GM12873 (cell line): Measurements from ENCODE around the gene TEX35.

Source experiments
- TF ChIP-seq, protein P1 (sequence below): IDR thresholded peaks from 2 replicates; pipeline ENCODE4 v1.5.1; 2012; ENCODE audit warnings: low read depth, mild to moderate bottlenecking, moderate library complexity, low read length, control low read depth; ENCODE audit not compliant: insufficient read depth; ENCODE audit errors: missing control alignments

TEX35 gene

DNA sequence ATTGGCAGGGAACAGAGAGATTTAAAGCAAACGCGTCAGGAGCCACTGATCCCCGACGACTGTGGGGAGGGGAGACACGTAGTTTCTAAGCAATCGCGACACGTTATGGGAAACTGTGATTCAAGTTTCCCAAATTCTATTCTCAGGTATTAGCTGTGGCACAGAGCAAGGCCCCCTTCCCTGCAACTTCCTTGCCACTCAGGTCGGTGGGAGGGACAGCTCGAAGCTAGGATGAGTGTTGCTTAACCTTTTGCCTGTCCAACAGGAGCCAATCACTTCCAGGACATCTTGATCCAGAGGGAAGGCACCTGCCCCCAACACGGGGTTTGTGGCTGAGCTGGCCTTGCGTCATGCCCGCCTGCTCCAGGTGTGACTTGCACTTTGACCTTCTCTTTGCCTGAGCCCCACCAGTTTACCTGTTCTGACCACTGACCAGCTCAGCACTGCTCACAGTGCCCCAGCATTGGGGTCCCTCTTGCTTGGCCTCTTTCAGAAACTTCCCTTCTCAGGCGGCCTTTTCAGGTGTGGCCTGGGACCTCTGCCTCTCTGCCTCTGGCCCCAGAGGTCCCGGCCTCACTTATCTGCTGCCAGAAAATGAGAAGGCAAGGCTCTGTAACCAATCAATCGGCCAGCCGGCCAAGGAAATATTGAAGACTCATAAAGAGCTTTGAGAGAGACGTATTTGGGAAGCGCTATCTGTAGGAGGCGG is 24.6 kb downstream of the TEX35 start:
- TF ChIP-seq, protein P1, sequence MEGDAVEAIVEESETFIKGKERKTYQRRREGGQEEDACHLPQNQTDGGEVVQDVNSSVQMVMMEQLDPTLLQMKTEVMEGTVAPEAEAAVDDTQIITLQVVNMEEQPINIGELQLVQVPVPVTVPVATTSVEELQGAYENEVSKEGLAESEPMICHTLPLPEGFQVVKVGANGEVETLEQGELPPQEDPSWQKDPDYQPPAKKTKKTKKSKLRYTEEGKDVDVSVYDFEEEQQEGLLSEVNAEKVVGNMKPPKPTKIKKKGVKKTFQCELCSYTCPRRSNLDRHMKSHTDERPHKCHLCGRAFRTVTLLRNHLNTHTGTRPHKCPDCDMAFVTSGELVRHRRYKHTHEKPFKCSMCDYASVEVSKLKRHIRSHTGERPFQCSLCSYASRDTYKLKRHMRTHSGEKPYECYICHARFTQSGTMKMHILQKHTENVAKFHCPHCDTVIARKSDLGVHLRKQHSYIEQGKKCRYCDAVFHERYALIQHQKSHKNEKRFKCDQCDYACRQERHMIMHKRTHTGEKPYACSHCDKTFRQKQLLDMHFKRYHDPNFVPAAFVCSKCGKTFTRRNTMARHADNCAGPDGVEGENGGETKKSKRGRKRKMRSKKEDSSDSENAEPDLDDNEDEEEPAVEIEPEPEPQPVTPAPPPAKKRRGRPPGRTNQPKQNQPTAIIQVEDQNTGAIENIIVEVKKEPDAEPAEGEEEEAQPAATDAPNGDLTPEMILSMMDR: no peak

DNA sequence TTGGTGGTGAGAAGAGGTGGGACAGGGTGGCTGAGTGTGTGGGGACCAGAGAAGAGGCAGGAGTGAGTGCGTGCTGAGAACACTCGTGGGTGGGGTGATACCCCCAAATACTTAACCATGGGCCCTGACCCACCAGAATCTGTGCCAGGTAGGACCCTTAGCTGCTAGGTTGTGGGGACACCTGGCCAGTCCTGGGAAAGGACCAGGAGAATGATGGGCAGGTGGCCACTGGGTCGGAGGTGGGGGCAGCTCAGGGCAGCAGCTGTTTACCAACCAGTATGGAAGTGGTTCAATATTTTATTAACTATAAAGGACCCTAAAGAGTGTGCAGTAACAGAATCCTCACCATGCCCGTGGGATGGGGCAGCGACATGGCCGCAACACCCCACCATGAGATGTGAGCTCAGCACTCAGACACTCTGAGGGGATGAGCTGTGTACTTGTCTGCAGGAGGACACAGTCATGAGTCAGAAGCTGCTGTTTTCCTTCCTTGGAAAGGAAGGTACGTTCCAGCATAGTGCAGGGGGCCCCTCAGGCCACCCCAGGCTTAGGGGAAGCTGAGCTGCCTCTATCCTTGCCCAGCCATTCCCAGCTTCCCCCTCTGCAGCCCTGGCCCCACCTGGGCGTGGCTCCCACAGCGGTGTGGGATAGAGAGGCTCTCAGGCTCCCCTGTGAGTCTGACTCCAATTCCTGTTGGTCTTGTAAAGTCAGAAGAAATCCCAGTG is 25.4 kb downstream of the TEX35 start:
- TF ChIP-seq, protein P1: no peak

DNA sequence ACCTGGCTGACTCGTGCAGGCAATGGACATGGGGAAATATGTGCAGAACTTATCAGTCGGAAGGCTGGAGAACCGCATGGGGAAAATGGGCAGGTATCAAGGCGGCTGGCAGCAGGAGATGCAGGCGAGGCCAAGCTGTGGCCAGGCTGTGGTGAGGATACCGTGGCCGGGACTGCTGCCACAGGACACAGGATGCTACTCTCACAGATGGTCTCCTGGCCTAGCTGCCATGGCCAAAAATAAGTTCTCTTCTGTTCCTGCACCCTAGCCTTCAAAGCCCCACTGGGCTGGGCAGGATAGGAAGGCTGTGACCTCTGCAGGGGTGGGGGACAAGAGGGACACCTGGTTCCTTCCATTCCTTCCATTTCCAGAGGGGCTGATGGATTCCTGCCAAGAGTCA is 26.4 kb downstream of the TEX35 start:
- TF ChIP-seq, protein P1: no peak

DNA sequence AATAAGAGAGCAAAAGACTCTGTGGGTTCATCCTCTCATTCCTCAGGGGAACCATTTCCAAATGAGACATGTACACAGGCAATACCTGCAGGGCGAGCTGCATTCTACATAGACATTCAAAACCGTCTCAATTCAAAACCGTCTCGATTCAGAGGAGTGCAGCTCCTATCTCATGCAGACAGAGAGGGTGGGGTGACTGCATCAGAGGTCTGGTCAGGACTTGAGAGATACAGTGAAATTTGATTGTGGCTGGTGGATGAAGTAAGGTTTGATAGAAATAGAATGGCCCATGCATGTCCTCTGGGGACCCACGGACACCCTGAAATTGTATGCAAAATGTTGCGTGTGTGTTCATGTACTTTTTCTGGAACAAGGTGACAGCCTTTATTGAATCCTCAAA is 27.3 kb downstream of the TEX35 start:
- TF ChIP-seq, protein P1: no peak

DNA sequence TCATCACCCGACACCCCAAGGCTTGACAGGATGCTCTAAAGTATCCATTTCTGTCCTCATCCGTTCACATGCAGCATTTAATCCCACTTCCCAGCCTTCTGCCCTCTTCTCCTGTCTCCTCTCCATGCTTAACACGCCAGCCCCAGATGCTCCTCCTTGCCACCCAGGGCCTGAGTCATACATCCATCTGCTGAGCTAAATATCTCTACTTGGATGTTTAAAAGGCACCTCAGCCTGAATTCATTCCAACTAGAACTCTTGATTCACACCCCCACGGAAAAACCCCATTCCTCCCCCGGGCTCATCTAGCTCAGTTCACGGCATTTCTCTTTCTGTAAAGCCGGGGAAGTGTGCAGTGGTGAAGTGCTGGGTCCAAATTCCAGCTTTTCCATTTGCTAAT is 27.7 kb downstream of the TEX35 start:
- TF ChIP-seq, protein P1: no peak

DNA sequence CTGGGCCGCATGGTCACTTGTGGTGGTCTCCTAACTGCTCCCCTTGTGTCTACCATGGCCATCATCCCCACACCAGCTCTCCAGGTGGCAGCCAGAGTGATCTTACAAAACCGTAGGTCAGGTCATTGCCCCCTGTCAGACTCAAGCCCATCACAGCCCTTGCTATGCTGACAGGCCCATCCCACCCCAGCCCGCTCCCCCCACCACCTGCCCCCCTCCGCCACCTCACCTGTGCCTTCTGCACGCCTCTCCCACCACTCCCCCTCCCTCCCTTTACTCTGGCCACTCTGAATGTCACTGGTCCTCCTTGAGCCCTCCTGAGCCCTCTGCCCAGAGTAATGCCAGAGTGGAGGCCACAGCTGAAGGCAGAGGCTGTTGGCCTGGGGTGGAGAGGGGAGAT is 28.5 kb downstream of the TEX35 start:
- TF ChIP-seq, protein P1: no peak

DNA sequence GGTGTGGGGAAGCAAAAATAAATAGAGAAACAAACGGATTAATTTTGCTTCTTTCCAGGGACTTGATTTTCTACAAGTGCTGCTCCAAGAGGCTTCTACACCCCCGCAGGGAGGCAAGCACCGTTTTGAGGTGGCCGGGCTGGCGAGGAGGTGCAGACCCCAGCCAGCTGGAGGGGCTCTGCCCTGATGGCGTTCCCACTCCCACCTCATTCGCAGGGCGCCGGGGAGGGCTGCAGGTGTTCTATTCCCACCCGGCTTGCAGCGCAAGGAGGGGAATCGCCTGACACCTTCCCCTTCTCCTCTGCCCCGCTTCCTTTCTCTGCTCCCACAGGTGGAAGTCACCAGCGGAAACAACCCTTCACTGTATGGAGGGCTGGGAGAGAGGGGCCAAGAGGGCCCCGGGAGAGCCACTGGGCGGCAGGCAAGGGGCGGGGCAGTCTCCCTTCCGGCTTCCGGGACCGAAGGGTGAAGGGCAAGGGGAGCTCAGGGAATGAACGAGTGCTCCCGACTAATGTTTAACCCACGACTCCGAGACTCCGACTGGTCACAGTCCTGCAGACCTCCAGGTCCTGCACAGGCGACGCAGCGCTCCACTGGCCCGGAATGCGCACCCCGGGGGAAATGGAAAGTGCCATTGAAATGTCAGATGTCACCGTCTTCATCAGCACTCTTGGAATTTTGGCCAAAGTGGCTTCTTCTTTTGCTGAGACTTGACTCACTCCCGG is 29.1 kb downstream of the TEX35 start:
- TF ChIP-seq, protein P1: no peak
